ENCODE results near the gene AMMECR1. TPM values are rescaled to one million over a fixed set of nuclear protein-coding genes. Genes with fewer than 3 reads are reported as not detected.

The AMMECR1 gene
- total and polyA plus RNA-seq, 2 experiments from 2014 or later: 10.5 to 20.0 TPM

DNA sequence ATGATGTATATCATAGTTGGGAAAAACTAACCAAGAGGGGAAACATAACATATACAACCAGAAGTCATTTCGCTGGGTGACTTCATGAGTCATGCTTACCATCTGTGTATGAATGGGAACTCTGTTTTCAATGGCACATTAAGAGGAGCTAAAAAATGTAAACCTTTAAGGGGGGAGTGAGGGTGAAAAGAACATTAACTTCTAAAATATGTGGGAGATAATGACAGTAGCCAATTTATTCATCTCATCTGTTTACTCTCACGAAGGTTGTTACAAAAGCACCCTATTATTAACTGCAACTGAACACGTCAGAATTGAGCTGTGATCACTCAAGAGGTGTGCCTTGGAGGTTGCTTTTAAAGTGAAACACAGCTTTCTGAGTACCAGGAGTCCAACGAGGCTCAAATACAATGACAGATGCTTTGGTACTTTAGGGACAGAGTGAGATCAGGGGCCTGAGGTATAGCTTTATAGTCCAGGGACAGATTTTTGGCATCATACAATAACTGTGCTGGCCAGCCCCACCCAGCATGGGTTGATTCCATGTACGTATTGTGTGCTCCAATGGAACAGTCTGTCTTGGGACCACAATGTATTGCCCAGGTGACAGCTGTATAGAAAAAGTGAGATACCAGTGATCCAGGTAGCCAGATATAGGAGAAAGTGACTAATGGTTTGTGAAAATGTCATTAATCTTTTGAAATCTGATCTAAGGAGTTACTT, 107.3 kb downstream of the AMMECR1 start:
- DNase-seq (ENCODE audit: low read depth in 1 of 2, low spot score in 1 of 2): peak in 1 of 2 donors; percentile 57
- H3K27me3 ChIP-seq: no peaks in the 10 kb centered on the region
- H3K27ac ChIP-seq: no peak overlapping the region
- no peaks in the 10 kb centered on the region for H3K4me1 ChIP-seq (ENCODE audit: low read depth)
- H3K4me3 ChIP-seq: no peak overlapping the region
- no peaks in the 10 kb centered on the region for H3K9me3 ChIP-seq (ENCODE audit: low read depth)
- H3K36me3 ChIP-seq: peaks cover 2% of the 10 kb centered on the region
- TF ChIP-seq, protein P1, sequence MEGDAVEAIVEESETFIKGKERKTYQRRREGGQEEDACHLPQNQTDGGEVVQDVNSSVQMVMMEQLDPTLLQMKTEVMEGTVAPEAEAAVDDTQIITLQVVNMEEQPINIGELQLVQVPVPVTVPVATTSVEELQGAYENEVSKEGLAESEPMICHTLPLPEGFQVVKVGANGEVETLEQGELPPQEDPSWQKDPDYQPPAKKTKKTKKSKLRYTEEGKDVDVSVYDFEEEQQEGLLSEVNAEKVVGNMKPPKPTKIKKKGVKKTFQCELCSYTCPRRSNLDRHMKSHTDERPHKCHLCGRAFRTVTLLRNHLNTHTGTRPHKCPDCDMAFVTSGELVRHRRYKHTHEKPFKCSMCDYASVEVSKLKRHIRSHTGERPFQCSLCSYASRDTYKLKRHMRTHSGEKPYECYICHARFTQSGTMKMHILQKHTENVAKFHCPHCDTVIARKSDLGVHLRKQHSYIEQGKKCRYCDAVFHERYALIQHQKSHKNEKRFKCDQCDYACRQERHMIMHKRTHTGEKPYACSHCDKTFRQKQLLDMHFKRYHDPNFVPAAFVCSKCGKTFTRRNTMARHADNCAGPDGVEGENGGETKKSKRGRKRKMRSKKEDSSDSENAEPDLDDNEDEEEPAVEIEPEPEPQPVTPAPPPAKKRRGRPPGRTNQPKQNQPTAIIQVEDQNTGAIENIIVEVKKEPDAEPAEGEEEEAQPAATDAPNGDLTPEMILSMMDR (IDR thresholded peaks at IDR 0.05; ENCODE audit: low read depth, low read length): no peak

DNA sequence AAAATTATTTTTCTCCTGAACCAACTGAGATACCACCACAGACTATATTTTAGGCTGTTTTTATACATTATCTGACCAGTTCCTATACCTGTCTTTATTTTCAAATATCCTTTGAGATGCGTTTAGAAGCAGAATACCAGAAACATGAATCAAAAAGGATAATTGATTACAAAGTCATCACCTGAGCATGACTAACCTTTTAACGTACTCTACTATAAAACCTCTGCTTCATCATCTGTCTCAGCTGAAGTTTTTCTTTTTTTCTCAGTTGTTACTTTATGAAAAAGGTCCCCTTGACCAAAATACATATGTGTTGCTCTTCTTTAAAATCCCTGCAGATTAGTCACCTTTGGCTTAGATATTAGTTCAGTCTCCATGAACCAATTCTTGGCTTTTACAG, 109.8 kb downstream of the AMMECR1 start:
- no peaks in the 10 kb centered on the region for H3K27me3 ChIP-seq
- TF ChIP-seq, protein P1 (IDR thresholded peaks at IDR 0.05; ENCODE audit: low read depth, low read length): no peak
- H3K36me3 ChIP-seq: no peaks in the 10 kb centered on the region
- no peak overlapping the region for H3K27ac ChIP-seq
- DNase-seq (ENCODE audit: low read depth in 1 of 2, low spot score in 1 of 2): no peak
- no peak overlapping the region for H3K4me3 ChIP-seq
- H3K9me3 ChIP-seq (ENCODE audit: low read depth): no peaks in the 10 kb centered on the region
- no peaks in the 10 kb centered on the region for H3K4me1 ChIP-seq (ENCODE audit: low read depth)

DNA sequence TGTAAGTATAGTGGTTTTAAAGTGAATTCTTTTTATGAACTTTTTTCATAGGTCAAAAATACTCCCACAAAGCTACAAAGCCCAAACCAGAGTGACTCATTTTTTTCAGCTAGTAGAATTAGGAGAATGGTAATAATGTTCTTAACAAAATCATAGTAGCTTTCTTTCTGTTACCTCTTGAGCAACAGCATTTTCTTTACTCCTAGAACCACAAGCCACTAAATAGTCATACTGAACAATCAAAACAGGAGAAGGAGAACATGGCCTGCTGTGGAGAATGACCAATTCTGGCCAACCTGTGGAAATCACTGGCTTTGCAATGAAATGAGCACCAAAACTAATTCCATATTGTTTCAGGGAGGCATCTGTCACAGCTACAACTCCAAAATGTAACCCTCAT, 112.9 kb downstream of the AMMECR1 start:
- Histone ChIP-seq H3K4me3 (no peak overlapping the region), H3K27me3 (no peaks in the 10 kb centered on the region), H3K36me3 (no peaks in the 10 kb centered on the region), H3K27ac (no peak overlapping the region), H3K4me1 (ENCODE audit: low read depth) (no peaks in the 10 kb centered on the region), H3K9me3 (ENCODE audit: low read depth) (no peaks in the 10 kb centered on the region)
- TF ChIP-seq, protein P1 (IDR thresholded peaks at IDR 0.05; ENCODE audit: low read depth, low read length): no peak
- peak in 1 of 2 donors; percentile 68 for DNase-seq (ENCODE audit: low read depth in 1 of 2, low spot score in 1 of 2)

DNA sequence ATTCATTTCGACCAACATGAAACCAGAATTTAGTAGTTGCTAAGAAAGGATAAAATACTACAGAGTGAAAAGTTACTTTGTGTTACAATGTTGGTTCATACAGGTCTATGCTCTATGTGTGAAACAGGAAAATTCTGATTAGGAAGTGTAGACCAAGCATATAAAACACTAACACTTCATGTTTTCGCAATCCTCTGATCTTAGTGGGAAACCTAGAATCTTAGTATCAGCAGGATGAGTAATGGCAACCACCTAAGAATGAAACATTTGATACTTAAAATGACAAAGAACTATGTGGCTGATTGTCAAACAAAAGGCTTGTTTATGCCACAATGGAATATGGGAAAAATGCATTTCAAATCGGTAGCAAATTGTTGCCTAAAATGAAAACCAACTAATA, 116.1 kb downstream of the AMMECR1 start:
- Histone ChIP-seq H3K9me3 (ENCODE audit: low read depth) (no peaks in the 10 kb centered on the region), H3K4me1 (ENCODE audit: low read depth) (no peaks in the 10 kb centered on the region), H3K27ac (no peak overlapping the region), H3K36me3 (peaks cover 4% of the 10 kb centered on the region), H3K4me3 (no peak overlapping the region), H3K27me3 (no peaks in the 10 kb centered on the region)
- TF ChIP-seq, protein P1 (IDR thresholded peaks at IDR 0.05; ENCODE audit: low read depth, low read length): no peak
- no peak for DNase-seq (ENCODE audit: low read depth in 1 of 2, low spot score in 1 of 2)

DNA sequence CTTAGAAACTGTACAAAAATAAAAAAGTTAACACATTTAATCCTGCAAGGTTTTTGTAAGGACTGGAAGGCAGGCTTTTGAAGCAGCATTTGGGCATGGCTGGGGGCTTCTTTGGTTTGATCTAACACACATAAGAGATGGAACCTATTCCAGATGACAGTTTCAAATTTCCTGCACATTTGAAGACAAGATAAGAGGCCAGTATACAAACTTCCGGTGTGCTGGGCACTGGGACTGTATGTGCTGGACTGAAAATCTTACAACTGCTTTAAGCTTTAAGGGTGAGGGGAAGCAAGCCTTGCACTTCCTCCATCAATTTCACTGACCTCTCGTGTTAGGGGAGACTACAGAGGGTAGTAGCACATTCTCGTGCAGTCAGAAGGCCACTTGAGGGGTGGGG, 122.9 kb downstream of the AMMECR1 start:
- Histone ChIP-seq H3K4me3 (no peak overlapping the region), H3K27ac (no peak overlapping the region), H3K9me3 (ENCODE audit: low read depth) (no peaks in the 10 kb centered on the region), H3K27me3 (no peaks in the 10 kb centered on the region), H3K36me3 (peaks cover 4% of the 10 kb centered on the region), H3K4me1 (ENCODE audit: low read depth) (no peaks in the 10 kb centered on the region)
- DNase-seq (ENCODE audit: low read depth in 1 of 2, low spot score in 1 of 2): no peak
- TF ChIP-seq, protein P1 (IDR thresholded peaks at IDR 0.05; ENCODE audit: low read depth, low read length): no peak
